Measurements from ENCODE around the gene NPHP1.
"Not testable (repeated sequence)": the region's sequence is repeated elsewhere in the genome, so short reads cannot be mapped to it uniquely, and the experiment has no call there.

NPHP1 gene

DNA sequence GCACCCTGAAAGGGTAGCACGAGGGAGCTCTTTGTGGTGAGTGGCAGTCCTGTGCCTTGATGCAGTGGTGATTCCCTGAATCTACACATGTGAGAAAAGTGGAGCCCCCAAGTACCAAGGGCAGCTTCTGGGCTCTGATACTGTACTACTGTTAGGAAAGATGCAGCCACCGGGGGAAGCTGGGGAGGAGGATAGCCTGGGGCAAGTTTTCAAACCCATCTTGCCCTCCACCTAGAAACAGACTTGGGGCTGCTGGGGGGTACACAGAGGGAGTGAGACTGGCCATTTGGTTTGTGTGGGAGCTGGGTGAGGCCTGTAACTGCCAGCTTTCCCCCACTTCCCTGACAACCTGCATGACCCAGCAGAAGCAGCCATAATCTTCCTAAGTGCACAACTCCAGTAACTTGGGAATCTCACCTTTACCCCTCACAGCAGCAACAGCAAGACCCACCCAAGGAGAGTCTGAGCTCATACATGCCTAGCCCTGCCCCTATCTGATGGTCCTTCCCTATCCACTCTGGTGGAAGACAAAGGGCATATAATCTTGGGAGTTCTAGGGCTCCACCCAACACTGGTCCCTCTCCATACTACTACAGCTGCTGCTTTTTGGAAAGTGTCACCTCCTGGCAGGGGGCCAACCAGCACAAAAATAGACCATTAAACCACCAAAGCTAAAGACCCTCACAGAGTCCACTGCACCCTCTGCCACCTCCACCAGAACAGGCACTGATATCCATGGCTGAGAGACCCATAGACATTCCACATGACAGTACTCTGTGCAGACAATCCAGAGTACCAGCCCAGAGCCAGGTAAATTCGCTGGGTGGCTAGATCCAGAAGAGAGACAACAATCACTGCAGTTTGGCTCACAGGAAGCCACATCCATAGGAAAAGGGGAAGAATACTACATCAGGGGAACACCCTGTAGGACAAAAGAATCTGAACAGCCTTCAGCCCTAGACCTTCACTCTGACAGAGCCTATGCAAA is 97.4 kb downstream of the NPHP1 start:
- no peak overlapping the region for H3K4me3 ChIP-seq (ENCODE audit: low read length)
- no peak for TF ChIP-seq ZNF274 (IDR thresholded peaks at IDR 0.05; ENCODE audit: low read depth, low read length)

GRCh38 chr2:110106642-110107041 is 98.2 kb downstream of the NPHP1 start:
- no peak overlapping the region for H3K4me3 ChIP-seq (ENCODE audit: low read length)
- TF ChIP-seq ZNF274 (IDR thresholded peaks at IDR 0.05; ENCODE audit: low read depth, low read length): no peak

GRCh38 chr2:110105608-110106467 is 99.0 kb downstream of the NPHP1 start:
- no peak for TF ChIP-seq ZNF274 (IDR thresholded peaks at IDR 0.05; ENCODE audit: low read depth, low read length)
- H3K4me3 ChIP-seq (ENCODE audit: low read length): no peak overlapping the region

DNA sequence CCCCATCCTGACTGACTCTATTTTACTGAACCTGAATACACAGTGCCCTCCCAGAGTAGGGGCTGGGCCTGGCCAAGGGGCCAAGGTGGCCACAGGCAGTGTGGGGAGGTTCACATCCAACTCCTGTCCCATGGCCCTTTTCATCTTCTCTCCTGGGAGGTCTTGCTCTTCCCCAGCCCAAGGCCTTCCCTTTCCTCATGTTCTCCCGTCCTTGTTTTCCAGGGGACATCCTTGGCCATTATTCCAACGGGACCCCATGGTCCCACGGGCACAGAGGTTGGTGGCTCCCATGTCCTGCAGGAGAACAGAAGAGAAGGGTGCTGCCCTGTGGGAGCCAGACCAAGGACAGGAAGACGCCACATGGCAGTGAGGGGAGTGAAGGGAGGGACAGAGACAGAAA is 99.6 kb downstream of the NPHP1 start:
- H3K4me3 ChIP-seq (ENCODE audit: low read length): no peak overlapping the region
- no peak for TF ChIP-seq ZNF274 (IDR thresholded peaks at IDR 0.05; ENCODE audit: low read depth, low read length)

DNA sequence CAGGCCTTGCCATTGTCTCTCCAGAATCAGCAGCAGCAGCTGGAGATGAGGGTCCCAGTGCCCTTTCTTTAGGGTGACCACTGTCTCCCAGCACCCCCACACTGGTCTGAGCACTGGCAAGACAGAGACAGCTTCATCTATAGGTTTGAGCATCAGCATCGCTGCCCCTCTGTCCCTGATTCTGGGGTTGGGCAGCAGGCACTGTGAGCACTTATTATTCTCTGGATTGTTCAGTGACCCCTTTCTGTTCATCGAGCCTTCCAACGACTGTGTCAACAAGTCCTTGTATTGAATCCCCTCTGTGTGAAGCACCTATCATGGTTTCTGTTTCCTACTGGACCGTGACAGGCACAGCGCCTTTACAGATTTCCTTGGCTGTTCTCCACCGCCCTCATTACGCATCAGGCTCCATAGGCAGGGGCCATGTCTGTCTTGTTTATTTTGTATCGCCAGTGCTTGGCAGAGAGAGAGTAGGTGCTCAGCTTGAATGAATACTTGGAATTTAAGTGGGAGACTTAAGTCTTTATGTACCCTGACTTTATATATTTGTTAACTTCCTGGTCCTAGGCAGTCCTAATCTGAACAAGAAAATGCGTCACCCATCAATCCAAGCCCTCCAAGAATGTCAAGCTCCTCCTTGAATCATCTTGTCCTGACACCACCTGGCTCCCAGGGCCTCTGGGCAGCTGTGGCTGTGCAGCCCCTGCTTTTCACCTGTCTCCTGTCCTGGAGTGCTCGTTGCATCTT is 100.6 kb downstream of the NPHP1 start:
- no peak overlapping the region for H3K4me3 ChIP-seq (ENCODE audit: low read length)
- TF ChIP-seq ZNF274 (IDR thresholded peaks at IDR 0.05; ENCODE audit: low read depth, low read length): no peak

DNA sequence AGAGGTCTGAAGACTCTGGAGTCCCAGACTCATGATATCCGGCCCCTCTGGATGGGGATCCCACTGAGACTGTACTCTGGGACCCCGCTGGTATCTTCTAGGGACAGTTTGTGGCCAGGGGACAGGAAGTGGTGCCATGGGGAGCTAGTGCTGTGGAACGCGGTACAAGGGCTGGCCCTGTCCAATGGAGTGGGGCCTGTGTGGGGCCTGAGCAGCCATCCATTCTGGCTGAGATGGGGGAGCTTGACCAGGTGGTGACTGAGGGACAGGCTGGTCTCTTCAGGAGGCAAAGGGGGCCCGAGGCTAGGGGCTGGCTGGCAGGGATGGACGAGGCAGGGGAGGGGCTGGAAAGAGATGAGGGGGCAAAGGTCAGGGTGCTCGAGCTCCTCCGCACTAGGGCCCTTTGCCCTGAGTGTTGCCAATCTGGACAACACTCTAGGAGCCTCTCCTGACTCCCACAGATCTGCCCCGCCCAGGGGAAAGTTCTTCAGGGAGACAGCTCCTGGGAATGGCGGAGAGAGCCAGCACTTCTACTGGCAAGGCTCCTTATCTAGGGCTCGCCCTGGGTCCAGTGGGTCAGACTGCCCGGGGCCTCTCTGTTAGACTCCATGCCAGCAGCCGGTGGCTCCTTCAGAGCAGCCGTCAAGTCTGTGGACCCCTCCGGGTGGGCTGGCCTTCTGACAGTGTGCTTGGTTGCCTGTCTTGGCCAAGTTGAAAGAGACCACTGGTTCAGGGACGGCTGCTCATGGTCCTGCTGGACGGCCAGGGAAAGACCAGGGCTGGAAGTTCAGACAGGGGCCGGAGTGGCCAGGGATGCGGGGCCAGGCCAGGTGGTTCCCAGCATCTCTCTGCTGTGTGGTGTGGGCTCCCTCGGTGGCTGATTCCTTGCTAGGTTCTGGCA is 101.5 kb downstream of the NPHP1 start:
- no peak for TF ChIP-seq ZNF274 (IDR thresholded peaks at IDR 0.05; ENCODE audit: low read depth, low read length)
- H3K4me3 ChIP-seq (ENCODE audit: low read length): no peak overlapping the region

GRCh38 chr2:110101901-110102803 is 102.7 kb downstream of the NPHP1 start:
- TF ChIP-seq ZNF274 (IDR thresholded peaks at IDR 0.05; ENCODE audit: low read depth, low read length): no peak
- no peak overlapping the region for H3K4me3 ChIP-seq (ENCODE audit: low read length)

- no peak overlapping the region for H3K4me3 ChIP-seq (ENCODE audit: low read length)
- no peak for TF ChIP-seq ZNF274 (IDR thresholded peaks at IDR 0.05; ENCODE audit: low read depth, low read length)
These were observed 103.5 kb downstream of the NPHP1 start for GRCh38 chr2:110101280-110101844.

- H3K4me3 ChIP-seq (ENCODE audit: low read length): not testable (repeated sequence)
These were observed 103.9 kb downstream of the NPHP1 start for GRCh38 chr2:110100880-110101279.

GRCh38 chr2:110100480-110100879 is 104.3 kb downstream of the NPHP1 start:
- TF ChIP-seq ZNF274 (IDR thresholded peaks at IDR 0.05; ENCODE audit: low read depth, low read length): no peak
- no peak overlapping the region for H3K4me3 ChIP-seq (ENCODE audit: low read length)

GRCh38 chr2:110099471-110100225 is 105.2 kb downstream of the NPHP1 start:
- no peak for TF ChIP-seq ZNF274 (IDR thresholded peaks at IDR 0.05; ENCODE audit: low read depth, low read length)
- H3K4me3 ChIP-seq (ENCODE audit: low read length): no peak overlapping the region

All from GM08714 (cell line).